ENCODE data around the gene ANKRD63.

ANKRD63 gene

GRCh38 chr15:40282869-40283614 lies at the start of gene ANKRD63:
ANKRD63 (minus strand) TSS chr15:40283064; CDS start chr15:40282586, 478 bp downstream.
- no peak for DNase-seq (ENCODE audit: low read depth, low spot score)

GRCh38 chr15:40332113-40332781 lies 49.4 kb upstream of the ANKRD63 start:
- no peak for DNase-seq (ENCODE audit: low read depth, low spot score)

- no peak for DNase-seq (ENCODE audit: low read depth, low spot score)
Measured at GRCh38 chr15:40331637-40332036, 48.8 kb upstream of the ANKRD63 start.

GRCh38 chr15:40331026-40331425 lies 48.2 kb upstream of the ANKRD63 start:
- DNase-seq (ENCODE audit: low read depth, low spot score), result no peak

- DNase-seq (ENCODE audit: low read depth, low spot score), result no peak
Measured at GRCh38 chr15:40330368-40330836, 47.5 kb upstream of the ANKRD63 start.

GRCh38 chr15:40329804-40330203 lies 46.9 kb upstream of the ANKRD63 start:
- no peak for DNase-seq (ENCODE audit: low read depth, low spot score)

- no peak for DNase-seq (ENCODE audit: low read depth, low spot score)
Measured at GRCh38 chr15:40328751-40329150, 45.9 kb upstream of the ANKRD63 start.

- DNase-seq (ENCODE audit: low read depth, low spot score), result no peak
Measured at GRCh38 chr15:40328176-40328575, 45.3 kb upstream of the ANKRD63 start.

GRCh38 chr15:40327457-40327856 lies 44.6 kb upstream of the ANKRD63 start:
- no peak for DNase-seq (ENCODE audit: low read depth, low spot score)

GRCh38 chr15:40325700-40326099 lies 42.8 kb upstream of the ANKRD63 start:
- DNase-seq (ENCODE audit: low read depth, low spot score), result no peak

- no peak for DNase-seq (ENCODE audit: low read depth, low spot score)
Measured at GRCh38 chr15:40325188-40325587, 42.3 kb upstream of the ANKRD63 start.

GRCh38 chr15:40323953-40324937 lies 41.4 kb upstream of the ANKRD63 start:
- DNase-seq (ENCODE audit: low read depth, low spot score), result no peak

- DNase-seq (ENCODE audit: low read depth, low spot score), result peak; percentile 92
Measured at GRCh38 chr15:40323239-40323952, 40.5 kb upstream of the ANKRD63 start, which contains the start of gene INAFM2. INAFM2 (plus strand) TSS chr15:40323692; CDS start chr15:40324056, 364 bp downstream.

- DNase-seq (ENCODE audit: low read depth, low spot score), result peak; percentile 70
Measured at GRCh38 chr15:40322531-40323238, 39.8 kb upstream of the ANKRD63 start.

- no peak for DNase-seq (ENCODE audit: low read depth, low spot score)
Measured at GRCh38 chr15:40320931-40321371, 38.1 kb upstream of the ANKRD63 start.

- no peak for DNase-seq (ENCODE audit: low read depth, low spot score)
Measured at GRCh38 chr15:40320409-40320808, 37.5 kb upstream of the ANKRD63 start.

GRCh38 chr15:40317580-40317979 lies 34.7 kb upstream of the ANKRD63 start:
- DNase-seq (ENCODE audit: low read depth, low spot score), result no peak

GRCh38 chr15:40316931-40317330 lies 34.1 kb upstream of the ANKRD63 start:
- no peak for DNase-seq (ENCODE audit: low read depth, low spot score)

GRCh38 chr15:40314723-40315276 lies 31.9 kb upstream of the ANKRD63 start:
- no peak for DNase-seq (ENCODE audit: low read depth, low spot score)

Data from brain pericyte (primary cell).